HG03442 (cell line): ENCODE results near the gene SCO2.

Experiments
- ATAC-seq: cut with Tn5 transposase; IDR thresholded peaks from one replicate; pipeline ENCODE4 v1.9.1; 2021; ENCODE audit warnings: mild to moderate bottlenecking, moderate library complexity; ENCODE audit not compliant: unreplicated experiment

SCO2 gene

DNA sequence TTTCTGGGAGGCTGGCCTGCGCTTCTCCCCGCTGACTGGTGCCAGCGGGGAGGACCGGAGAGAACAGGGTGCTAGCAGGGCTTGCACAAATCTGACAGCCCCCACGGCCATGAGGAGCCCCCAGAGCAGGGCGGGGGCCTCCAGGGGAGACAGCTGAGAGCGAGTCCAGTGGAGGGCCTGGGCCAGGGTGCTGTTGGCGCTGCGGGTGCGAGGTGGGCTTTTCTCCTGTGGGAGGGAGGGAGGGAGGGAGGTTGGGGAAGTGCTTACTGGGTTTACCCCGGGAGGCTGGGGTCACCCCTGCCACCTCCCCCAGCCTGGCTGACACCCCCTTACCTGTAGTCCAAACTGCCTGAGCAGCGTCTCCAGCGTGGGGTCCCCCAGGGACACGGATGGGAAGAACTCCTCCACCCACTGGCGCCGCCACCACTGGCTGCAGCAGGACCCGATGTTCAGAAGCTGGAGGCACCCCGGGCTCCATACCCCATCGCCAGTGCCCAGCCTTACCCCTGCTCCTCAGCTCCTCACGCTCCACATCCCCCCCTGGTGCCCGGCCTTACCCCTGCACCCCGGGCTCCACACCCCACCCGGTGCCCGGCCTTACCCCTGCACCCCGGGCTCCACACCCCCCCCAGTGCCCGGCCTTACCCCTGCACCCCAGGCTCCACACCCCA lies 21.8 kb downstream of the SCO2 start:
- ATAC-seq = no peak

- ATAC-seq = no peak
Measured at GRCh38 chr22:50502628-50503474, 22.5 kb downstream of the SCO2 start.

- no peak for ATAC-seq
Measured at GRCh38 chr22:50502096-50502495, 23.3 kb downstream of the SCO2 start.

DNA sequence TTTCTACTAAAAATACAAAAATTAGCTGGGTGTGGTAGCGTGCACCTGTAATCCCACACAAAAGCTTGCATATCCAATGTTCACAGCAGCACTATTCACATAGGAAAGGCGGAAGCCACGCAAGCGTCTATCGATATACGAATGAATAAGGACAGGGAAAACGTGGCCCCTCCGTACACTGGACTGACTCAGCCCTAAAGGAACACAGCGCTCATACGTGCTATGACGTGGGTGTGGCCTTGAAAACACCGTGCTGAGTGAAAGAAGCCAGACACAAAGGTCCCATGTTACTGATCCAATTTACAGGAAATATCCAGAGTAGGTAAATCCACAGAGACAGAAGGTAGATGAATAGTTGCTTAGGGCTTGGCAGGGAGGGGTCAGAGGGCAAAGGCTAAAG lies 24.9 kb downstream of the SCO2 start:
- ATAC-seq = no peak

GRCh38 chr22:50498322-50498890 lies 27.0 kb downstream of the SCO2 start:
- ATAC-seq = no peak

DNA sequence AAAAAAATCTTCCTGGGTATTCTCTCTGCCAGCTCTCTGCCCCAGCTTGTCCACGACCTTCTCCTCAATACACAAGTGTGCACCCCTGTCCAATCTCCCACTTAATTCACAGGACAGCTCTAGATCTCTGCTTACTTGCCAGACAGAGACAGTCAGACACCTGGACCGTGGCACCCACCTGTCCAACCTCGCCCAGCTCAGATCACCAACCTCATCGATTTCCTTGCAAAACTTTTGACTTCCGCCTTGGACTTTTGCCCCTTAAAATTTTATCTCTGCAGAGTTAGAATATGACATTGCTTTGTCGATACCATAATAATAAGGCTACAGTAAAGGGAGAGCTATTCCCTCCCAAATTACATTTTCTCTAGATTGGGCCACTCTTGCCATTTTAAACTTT lies 28.3 kb downstream of the SCO2 start:
- no peak for ATAC-seq

DNA sequence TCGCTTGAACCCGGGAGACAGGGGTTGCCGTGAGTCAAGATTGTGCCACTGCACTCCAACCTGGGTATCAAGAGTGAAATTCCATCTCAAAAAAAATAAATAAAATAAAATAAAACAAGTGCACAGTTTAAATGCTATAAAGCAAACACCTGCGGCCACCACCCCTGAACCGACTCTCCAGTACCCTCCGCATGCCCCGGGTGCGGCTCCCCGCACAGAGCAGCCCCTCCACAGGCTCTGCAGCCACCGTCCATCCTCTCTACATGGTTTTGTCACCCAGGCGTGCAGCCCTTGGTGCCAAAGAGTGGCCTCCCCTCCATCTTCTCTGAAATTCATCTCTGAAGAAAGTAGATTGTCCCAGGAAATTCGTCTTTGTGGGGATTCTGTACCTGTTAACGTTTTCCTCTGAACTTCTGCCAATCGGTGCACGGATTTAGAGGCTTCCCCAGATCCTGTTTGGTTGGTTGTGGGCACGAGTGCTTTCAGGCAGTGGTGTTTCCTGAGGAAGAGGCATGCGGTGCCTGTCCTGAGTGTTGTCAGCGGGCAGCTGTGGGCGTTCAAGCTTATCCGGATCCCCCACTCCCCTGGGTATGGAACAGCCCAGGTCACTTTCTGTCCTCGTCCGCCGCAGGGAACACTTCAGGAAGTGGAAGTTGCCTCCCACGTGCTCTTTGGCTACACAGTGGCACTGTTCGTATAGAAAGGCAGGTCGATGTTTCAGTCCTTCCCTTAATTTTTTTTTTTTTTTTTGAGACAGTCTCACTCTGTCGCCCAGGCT lies 34.7 kb downstream of the SCO2 start:
- ATAC-seq = no peak

GRCh38 chr22:50489363-50490243 lies 35.8 kb downstream of the SCO2 start:
- ATAC-seq = no peak

DNA sequence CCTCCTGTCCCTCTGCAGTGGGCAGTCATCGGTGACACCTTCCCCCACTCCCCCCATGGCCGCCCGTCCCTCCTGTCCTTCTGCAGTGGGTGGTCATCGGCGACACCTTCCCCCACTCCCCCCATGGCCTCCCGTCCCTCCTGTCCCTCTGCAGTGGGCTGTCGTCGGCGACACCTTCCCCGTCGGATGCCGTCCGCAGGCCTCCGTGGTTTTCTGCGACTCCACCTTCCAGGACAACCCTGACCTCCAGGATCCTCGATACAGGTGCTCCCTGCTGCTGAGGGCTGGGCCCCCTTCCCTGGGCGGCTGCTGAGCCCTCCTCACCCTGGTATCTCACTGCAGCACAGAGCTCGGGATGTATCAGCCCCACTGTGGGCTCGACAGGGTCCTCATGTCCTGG lies 36.5 kb downstream of the SCO2 start:
- ATAC-seq = no peak

GRCh38 chr22:50488006-50488677 lies 37.3 kb downstream of the SCO2 start:
- ATAC-seq = no peak

GRCh38 chr22:50487290-50488005 lies 38.0 kb downstream of the SCO2 start:
- ATAC-seq = no peak

DNA sequence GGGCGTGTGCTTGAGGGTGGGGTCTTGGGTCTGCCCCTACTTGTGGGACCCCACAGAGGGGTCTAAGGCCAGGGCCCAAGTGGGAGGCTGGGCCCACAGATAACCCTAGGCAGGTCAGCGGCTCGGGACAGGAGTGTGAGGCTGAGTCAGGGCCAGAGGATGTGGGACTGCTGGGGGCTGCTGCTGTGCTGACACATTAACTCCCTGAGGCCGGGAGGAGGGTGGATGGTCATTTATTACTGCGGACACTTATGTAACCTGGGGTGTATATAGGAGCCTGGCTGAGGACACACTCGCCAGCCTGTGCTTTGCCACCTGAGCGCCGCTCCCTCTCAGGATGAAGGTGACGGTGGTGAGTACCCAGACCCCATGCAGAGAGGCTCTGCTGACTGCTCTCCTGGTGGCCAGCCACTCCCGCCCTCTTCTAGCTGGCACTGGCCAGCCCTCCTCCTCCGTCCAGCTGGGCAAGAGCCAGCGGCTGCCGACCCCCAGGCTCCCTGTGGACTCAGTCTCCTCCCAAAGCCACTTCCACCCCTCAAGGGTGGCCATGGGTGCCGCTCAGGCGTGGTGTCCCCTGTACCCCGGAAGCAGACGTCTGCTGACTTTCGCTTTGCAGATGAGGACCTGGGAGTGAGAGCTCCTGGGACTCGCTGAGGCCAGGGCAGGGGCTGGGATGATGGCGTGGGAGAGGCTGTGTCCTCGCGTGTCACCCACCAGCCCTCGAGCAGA lies 38.7 kb downstream of the SCO2 start, which contains the start of gene MIOX:
MIOX (plus strand) TSS at position 299 of the 729 bp plus-strand sequence; CDS start at position 338, 39 bp downstream.
- ATAC-seq = no peak

DNA sequence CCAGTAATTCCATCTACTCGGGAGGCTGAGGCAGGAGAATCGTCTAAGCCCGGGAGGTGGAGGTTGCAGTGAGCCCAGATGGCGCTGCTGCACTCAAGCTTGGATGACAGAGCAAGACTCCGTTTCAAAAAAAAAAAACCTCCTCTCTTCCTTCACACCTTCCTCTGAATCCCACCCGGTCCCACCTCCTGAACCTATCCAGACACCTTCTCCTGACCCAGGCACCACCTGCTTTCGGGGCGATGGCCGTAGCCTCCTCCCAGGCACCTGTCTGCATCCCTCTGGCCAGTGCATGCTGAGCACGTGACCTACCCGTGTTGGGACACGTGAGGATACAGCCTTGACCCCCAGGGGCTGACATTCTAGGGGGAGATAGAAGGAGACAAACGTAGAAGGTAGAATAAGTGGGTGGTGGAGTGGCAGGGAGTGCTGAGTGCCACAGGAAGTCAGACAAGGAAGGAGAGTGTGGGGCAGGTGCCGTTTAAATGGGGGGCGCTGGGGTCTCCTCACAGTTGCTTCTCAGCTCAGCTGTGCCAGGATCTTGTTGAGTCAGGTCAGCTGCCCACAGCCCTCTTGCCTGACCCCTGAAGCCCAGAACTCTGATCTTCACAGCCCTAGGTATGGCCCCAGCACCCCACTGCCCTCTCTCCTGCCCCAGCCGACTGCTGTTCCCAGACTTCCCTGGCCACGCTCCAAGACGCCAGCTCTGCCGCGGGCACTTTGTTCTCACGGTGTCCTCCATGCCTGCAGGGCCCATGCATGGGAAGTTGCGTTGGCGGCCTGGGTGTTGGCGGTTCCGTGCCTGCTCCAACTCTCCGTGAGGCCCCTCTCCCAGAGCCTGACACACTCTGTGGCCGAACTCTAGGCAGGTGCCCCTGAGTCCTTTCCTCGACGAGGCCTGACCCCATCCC lies 39.9 kb downstream of the SCO2 start:
- no peak for ATAC-seq

DNA sequence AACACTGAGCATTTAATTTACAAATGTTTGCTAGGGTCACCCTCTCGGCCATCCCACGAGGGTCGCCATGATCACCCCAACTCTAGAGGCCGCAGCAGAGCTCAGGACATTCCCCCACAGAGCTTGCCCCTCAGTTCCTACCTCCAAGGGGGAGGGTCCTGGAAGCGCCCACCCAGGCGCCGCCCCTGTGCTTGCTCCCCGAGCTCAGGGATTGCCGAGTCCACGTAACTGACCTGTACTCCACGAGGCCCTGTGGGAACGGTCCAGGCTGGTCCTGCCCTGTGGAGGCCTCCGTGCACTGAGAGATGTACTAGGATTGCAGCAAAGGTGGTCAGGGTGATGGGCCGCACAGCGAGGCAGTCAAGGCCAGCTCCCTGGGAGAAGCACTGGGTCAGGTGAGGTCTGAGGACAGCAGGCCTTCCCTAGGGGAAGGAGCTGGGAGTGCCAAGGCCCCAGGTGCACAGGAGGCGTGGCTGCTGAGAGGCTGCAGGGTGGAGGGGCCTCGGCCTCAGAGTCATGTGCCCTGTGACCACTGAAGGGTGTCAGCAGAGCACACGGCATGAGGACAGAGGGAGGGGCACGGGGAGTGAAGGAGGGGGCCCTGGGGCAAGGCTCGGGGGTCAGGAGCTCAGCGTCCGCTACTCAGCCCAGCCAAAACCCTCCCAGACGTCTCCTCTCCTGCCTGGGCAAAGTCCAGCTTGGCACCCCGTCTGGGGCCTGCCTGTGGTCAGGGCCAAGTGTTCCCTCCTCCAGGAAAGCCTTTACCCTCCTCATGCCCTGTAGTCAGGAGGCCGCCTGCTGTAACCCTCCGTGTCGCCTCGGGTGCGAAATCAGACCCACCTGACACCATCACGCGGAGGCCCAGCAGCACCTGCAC lies 41.2 kb downstream of the SCO2 start:
- ATAC-seq = no peak

DNA sequence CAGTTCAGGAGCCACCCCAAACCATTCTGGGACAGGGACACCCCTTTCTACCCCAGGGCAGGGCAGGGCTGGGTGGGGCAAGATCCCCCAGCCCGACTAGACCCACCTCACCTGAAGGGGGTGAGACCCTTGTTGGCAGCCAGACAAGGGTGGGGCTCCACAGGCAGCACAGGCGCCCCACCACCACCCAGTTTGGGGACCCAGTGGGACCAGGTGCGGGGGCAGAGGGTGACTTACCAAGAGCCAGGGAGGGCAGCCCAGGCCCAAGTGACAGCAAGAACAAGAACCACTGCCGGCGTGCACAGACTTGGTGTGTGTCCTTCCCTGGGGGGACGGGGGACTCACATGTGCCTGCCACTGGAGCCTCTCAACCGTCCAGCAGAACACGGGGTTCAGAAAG lies 41.8 kb downstream of the SCO2 start:
- ATAC-seq = no peak

DNA sequence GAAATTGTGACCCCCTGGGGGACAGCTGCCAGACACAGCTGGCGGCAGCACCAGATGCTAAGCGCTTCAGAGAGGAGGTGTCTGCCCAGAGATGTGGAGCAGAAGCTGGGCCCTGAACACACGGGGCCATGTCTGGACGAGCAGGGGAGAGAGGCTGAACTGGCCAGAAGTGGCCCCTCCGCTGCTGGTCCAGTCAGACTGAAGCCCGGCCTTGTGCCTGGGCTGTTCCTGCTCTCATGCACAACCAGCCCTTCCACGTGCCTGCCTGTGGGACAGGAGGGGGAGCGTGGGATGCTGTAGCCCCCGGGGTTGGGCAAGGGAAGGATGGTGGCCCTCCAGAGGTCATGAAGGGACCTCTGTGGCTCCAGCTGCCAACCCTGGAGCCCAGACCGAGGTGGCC lies 42.3 kb downstream of the SCO2 start:
- no peak for ATAC-seq
